Right cardiac atrium (tissue), 5 donors: ENCODE data around the gene UBE2U. TPM values are rescaled to one million over a fixed set of nuclear protein-coding genes. Genes with fewer than 3 reads are reported as not detected.
"Not testable (repeated sequence)": the region's sequence is repeated elsewhere in the genome, so short reads cannot be mapped to it uniquely, and the experiment has no call there.

ENCODE experiments used
- ATAC-seq, 2 donors: fragments of 200-7000 bp; cut with Tn5 transposase; one replicate each; pipeline versions ENCODE4 v1.8.0 to v1.9.1; 2020; ENCODE audit warnings: moderate library complexity in 2 of 2, mild to moderate bottlenecking in 1 of 2
- DNase-seq, 3 donors: peaks; one replicate each; pipeline ENCODE4 v3.0.0-alpha.2; 2020
- H3K27ac ChIP-seq: one replicate; pipeline ENCODE4 v1.5.1; 2013; ENCODE audit warnings: mild to moderate bottlenecking, low read length, control low read depth, moderate library complexity
- H3K27me3 ChIP-seq: one replicate; pipeline ENCODE4 v1.6.1; 2013; ENCODE audit not compliant: control insufficient read depth, insufficient read depth
- H3K4me1 ChIP-seq: one replicate; pipeline ENCODE4 v1.6.1; 2013; ENCODE audit warnings: low read length; ENCODE audit not compliant: control insufficient read depth, insufficient read depth
- H3K4me3 ChIP-seq: one replicate; pipeline ENCODE4 v1.5.1; 2013; ENCODE audit warnings: low read length, control low read depth
- H3K9me3 ChIP-seq: one replicate; pipeline ENCODE4 v1.6.1; 2013; ENCODE audit warnings: low read length; ENCODE audit not compliant: control insufficient read depth
- WGBS: extraction: QIAGEN DNeasy Blood & Tissue Kit; methylation state at CpG from one replicate; pipeline ENCODE4 v1.1.7; 2013; 5-methylcytosine and 5-hydroxymethylcytosine counted together
- intact Hi-C, 4 donors: fragments of 100-400 bp; cut with DNase I; formaldehyde crosslinking; loops; one replicate each; pipeline versions ENCODE4 v1.11.0 to v1.14.0; 2022 to 2023
- polyA plus RNA-seq: library from polyadenylated mRNA; stranded (reverse); fragments of 200-250 nt; gene quantifications from one replicate; pipeline ENCODE4 v1.2.3, GENCODE V29; 2013
- total RNA-seq, 4 donors: library from RNA; stranded (reverse); fragmentation: NEBNext Ultra II Directional; extraction: Animal tissue kit (Norgen Biotek cat#: 25700); gene quantifications; one replicate each; pipeline ENCODE4 v1.2.1, GENCODE V29; 2021
- donor health status: healthy with polysubstance abuse.
- donor health status: DM: no; HTN: yes; CAD: no.
- donor health status: DM: no; HTN: no; CAD: no.
- donor health status: DM: no; HTN: yes; CAD: no; lungs with severe emphysema.
- donor health status: DM: yes; HTN: yes; CAD: no.

The UBE2U gene
- total and polyA plus RNA-seq, 5 donors: not detected

DNA sequence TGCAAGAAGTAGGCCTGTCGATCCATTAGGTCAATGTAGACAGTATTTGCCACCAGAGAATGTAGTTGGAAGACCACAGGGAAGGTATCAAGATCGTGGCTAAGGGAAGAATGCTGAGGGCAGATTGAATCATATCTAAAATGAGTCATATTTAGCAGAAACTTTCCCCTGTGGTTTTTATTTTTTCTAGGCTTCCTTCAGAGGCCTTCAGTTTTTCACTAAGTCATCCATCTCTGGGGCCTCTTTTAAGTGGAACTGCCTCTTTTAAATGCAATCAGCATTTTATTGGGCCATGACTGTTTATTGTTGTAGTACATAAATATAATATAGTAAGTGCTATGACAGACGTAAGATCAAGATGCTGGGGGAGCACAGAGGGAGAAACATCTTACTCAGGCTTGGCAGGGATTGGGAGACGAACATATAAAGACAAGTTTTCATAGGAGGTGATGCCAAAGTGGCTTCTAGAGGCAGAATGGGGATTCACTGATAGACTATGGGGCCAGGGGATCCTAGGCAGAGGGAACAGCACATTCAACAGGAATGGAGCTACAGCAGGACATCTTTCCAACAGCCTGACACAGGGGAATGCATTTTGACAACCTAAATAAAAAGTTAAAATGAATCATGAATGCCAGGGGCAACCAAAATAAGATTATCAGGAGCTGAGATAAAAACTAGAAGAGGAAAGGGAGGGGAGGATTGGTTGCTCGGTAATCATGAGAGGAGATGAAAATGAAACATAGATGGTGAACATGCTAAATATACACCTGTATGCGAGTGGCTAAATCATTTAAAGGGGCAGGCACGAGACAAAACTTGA lies 20.1 kb downstream of the UBE2U start:
- WGBS: 66% methylated on average over 7 of the region's 7 CpGs
- intact Hi-C loops: no loop called here
- no peak for ATAC-seq

DNA sequence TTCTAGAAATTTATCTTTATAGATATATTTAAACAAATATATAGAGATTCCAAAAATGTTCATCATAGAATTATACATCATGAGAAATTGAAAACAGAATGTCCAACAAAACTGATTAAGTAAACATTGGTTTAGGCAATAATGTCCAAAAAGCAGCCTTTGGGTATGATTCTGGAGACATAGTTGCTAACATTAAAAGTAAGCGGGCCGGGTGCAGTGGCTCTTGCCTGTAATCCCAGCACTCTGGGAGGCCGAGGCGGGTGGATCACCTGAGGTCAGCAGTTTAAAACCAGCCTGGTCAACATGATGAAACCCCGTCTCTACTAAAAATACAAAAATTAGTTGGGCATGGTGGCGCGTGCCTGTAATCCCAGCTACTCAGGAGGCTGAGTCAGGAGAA lies 20.8 kb downstream of the UBE2U start:
- H3K9me3 ChIP-seq, H3K4me1 ChIP-seq, intact Hi-C loops, H3K27ac ChIP-seq, H3K4me3 ChIP-seq, H3K27me3 ChIP-seq, DNase-seq, ATAC-seq: not testable (repeated sequence)
- whole genome bisulfite sequencing: 97% methylated on average over 7 of the region's 7 CpGs

More for the DNA sequence above, 20.1 kb downstream of the UBE2U start:
- H3K27ac ChIP-seq: no peak overlapping the region
- no peaks in the 10 kb centered on the region for H3K27me3 ChIP-seq
- no peak for DNase-seq
- H3K4me3 ChIP-seq: no peak overlapping the region
- no peaks in the 10 kb centered on the region for H3K4me1 ChIP-seq
- H3K9me3 ChIP-seq: no peaks in the 10 kb centered on the region

DNA sequence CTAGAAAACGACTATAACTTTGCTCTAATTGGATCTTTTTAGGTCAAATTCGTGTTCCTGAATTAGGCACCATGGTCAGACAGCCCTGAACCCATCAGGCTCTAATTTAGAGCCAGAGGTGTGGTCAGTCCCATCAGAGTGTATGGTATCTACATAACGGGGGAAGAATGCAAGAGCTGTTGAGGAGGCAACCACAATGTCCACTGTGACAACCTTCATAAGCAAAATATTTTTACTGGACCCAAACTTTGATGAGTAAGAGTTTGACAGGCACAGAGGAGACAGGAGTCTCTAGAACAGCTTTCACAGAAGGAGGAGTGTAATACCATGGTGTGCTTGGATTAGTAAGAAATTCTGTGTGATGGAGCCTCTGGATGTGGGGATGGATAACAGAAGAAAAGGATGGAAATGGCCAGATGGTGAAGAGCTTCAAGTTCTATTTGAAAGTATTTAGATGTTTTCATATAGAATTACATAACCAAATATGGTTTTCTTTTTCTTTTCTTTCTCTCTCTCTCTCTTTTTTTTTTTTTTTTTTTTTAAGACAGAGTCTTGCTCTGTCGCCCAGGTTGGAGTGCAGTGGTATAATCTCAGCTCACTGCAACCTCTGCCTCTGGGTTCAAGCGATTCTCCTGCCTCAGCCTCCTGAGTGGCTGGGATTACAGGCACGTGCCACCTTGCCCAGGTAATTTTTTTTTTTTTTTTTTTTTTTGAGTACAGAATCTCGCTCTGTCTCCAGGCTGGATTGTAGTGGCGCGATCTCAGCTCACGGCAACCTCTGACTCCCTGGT lies 24.9 kb downstream of the UBE2U start:
- no peak overlapping the region for H3K27ac ChIP-seq
- no peaks in the 10 kb centered on the region for H3K4me1 ChIP-seq
- WGBS: 83% methylated on average over 10 of the region's 10 CpGs
- H3K27me3 ChIP-seq: no peaks in the 10 kb centered on the region
- no peak overlapping the region for H3K4me3 ChIP-seq
- no peak for DNase-seq
- ATAC-seq: no peak
- no peaks in the 10 kb centered on the region for H3K9me3 ChIP-seq
- intact Hi-C loops: no loop called here

DNA sequence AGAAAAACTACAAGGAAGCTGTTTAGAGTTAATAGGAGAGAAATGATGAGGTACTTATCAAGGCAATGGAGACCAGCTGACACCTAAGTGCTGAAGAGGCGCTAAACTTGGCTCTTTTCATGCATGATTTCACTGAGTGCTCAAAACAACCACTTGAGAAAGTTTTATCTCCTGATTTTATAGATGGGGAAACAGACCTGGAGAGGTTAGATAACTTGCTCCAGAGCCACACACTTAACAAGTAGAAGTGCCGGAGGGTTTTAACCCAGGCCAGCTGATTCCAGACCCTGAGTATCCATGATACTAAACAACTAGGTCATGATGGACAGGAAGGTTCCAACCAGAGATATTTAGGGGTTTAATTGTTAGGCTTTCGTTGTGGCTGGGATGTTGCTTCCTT lies 25.9 kb downstream of the UBE2U start:
- Histone ChIP-seq H3K27me3 (no peaks in the 10 kb centered on the region), H3K9me3 (no peaks in the 10 kb centered on the region), H3K27ac (no peak overlapping the region), H3K4me1 (no peaks in the 10 kb centered on the region), H3K4me3 (no peak overlapping the region)
- 55% methylated on average over 3 of the region's 3 CpGs for WGBS
- intact Hi-C loops: no loop called here
- DNase-seq: no peak
- peak; percentile 36 to 78 for ATAC-seq

DNA sequence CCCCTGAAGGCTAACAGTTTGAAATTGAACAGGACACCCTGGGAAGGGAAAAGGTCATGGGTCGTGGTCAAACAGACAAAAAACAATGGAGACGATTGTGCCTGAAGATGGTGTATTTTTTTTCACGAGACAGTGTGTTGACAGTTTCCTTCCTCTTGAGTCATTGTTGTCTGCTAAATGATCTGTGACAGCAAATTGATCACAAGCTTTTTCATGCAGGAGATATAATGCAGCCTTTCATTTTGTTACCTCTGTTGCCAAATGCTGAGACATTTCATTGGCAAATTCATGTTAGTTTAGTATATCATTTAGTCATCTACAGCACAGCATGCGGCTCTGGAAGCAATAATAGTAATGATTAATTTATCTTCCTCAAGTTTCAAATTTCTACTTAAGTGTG lies 27.7 kb downstream of the UBE2U start:
- intact Hi-C loops: no loop called here
- H3K27ac ChIP-seq: no peak overlapping the region
- no peak for ATAC-seq
- no peaks in the 10 kb centered on the region for H3K4me1 ChIP-seq
- H3K27me3 ChIP-seq: no peaks in the 10 kb centered on the region
- H3K9me3 ChIP-seq: no peaks in the 10 kb centered on the region
- 44% methylated on average over 4 of the region's 4 CpGs for WGBS
- H3K4me3 ChIP-seq: no peak overlapping the region
- DNase-seq: no peak

- H3K4me1 ChIP-seq: no peaks in the 10 kb centered on the region
- H3K27me3 ChIP-seq: no peaks in the 10 kb centered on the region
- H3K9me3 ChIP-seq: no peaks in the 10 kb centered on the region
- DNase-seq (no peak), ATAC-seq (no peak)
- intact Hi-C loops: no loop called here
- H3K27ac ChIP-seq: no peak overlapping the region
- no peak overlapping the region for H3K4me3 ChIP-seq
These were observed 28.2 kb downstream of the UBE2U start for GRCh38 chr1:64231654-64232053.

GRCh38 chr1:64234714-64235113 lies 31.3 kb downstream of the UBE2U start:
- H3K27me3 ChIP-seq: no peaks in the 10 kb centered on the region
- ATAC-seq: no peak
- DNase-seq: no peak
- no peak overlapping the region for H3K27ac ChIP-seq
- no peak overlapping the region for H3K4me3 ChIP-seq
- intact Hi-C loops: no loop called here
- H3K4me1 ChIP-seq: no peaks in the 10 kb centered on the region
- H3K9me3 ChIP-seq: no peaks in the 10 kb centered on the region

DNA sequence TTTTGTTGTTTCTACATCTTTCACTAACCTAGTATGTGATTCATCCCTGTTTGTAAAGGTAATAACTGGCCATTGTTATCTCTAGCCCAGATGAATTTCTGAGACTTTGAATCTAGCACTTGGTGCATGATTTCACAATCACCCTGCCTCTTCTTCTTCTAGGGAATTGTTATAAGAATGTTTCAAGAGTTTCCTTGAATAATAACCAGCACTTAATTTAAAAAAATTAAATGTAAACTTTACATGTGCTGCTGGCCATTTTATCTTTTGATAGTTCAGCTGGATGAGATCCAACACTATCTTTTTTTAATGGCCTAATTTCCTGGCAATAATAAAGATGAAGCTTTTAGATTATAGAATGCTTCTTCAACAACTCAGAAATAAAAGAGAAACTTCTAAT lies 31.8 kb downstream of the UBE2U start:
- Histone ChIP-seq H3K4me1 (no peaks in the 10 kb centered on the region), H3K27ac (no peak overlapping the region)
- ATAC-seq: no peak

GRCh38 chr1:64235910-64236309 lies 32.5 kb downstream of the UBE2U start:
- intact Hi-C loops: no loop called here

More for the DNA sequence above, 31.8 kb downstream of the UBE2U start:
- Histone ChIP-seq H3K27me3 (no peaks in the 10 kb centered on the region), H3K9me3 (no peaks in the 10 kb centered on the region), H3K4me3 (no peak overlapping the region)
- intact Hi-C loops: no loop called here
- no peak for DNase-seq

GRCh38 chr1:64236541-64236954 lies 33.1 kb downstream of the UBE2U start:
- Histone ChIP-seq H3K9me3 (no peaks in the 10 kb centered on the region), H3K4me3 (no peak overlapping the region), H3K27ac (no peak overlapping the region), H3K27me3 (no peaks in the 10 kb centered on the region), H3K4me1 (no peaks in the 10 kb centered on the region)
- WGBS: 72% methylated on average over 1 of the region's 1 CpG
- ATAC-seq: no peak
- no peak for DNase-seq
- intact Hi-C loops: no loop called here

More at GRCh38 chr1:64235910-64236309, 32.5 kb downstream of the UBE2U start:
- ATAC-seq (no peak), DNase-seq (no peak)
- Histone ChIP-seq H3K4me3 (no peak overlapping the region), H3K4me1 (no peaks in the 10 kb centered on the region), H3K27ac (no peak overlapping the region), H3K9me3 (no peaks in the 10 kb centered on the region), H3K27me3 (no peaks in the 10 kb centered on the region)
- 94% methylated on average over 1 of the region's 1 CpG for WGBS

DNA sequence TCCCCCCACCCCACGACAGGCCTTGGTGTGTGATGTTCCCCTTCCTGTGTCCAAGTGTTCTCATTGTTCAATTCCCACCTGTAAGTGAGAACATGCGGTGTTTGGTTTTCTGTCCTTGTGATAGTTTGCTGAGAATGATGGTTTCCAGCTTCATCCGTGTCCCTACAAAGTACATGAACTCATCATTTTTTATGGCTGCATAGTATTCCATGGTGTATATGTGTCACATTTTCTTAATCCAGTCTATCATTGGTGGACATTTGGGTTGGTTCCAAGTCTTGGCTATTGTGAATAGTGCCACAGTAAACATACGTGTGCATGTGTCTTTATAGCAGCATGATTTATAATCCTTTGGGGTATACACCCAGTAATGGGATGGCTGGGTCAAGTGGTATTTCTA lies 36.1 kb downstream of the UBE2U start:
- H3K27me3 ChIP-seq, H3K9me3 ChIP-seq, H3K27ac ChIP-seq, H3K4me1 ChIP-seq, DNase-seq, ATAC-seq, H3K4me3 ChIP-seq, intact Hi-C loops: not testable (repeated sequence)
- 92% methylated on average over 4 of the region's 4 CpGs for whole genome bisulfite sequencing
